DOHH2 (cell line): ENCODE results near the gene DERA.

Experiments
- CTCF ChIP-seq: fragments of 200-600 bp; sonication (generic); IDR thresholded peaks from one replicate; pipeline ENCODE4 v1.5.1; 2014; ENCODE audit warnings: antibody characterized with exemption, mild to moderate bottlenecking, low read depth, low read length; ENCODE audit not compliant: poor library complexity, severe bottlenecking
- EZH2phosphoT487 ChIP-seq: fragments of 200-600 bp; sonication (generic); IDR thresholded peaks from 2 replicates; pipeline ENCODE4 v1.6.1; 2017; ENCODE audit warnings: borderline replicate concordance, mild to moderate bottlenecking, antibody characterized with exemption, low read length, moderate library complexity, mixed read lengths

DNA sequence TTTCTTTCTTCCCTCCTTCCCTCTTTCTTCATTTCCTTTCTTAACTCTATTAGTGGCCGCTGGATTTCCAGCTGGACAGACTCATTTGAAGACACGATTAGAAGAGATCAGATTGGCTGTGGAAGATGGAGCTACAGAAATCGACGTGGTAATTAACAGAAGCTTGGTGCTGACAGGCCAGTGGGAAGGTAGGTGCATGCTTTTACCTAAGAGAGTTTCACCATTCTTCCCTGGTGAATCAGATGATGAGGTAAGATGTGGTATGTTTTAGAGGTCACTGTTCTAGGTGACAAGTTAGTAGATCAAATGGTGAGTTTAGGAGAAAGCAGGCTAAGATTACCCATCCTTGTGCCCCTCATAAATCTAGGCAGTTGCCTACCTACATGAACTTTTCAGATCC lies 51.6 kb downstream of the DERA start:
- TF ChIP-seq CTCF (no peak), EZH2phosphoT487 (no peak)
